ENCODE data around the gene SOSTDC1. TPM values are rescaled to one million over a fixed set of nuclear protein-coding genes. Genes with fewer than 3 reads are reported as not detected.
"Not testable (repeated sequence)": the region's sequence is repeated elsewhere in the genome, so short reads cannot be mapped to it uniquely, and the experiment has no call there.

The SOSTDC1 gene
- total RNA-seq: 10 to 100 TPM in 1 of 8 experiments, 1 to 10 TPM in 3, under 1 TPM in 3, not detected in 1; 0.54 to 39.0 (median 1.7) TPM

- in situ Hi-C loops (cut with MboI; ENCODE audit: low pct_unique_long_range_greater_than_20kb in 2 of 9, low sequenced_read_pairs in 9 of 9, unreplicated experiment in 9 of 9): loop anchor here in 1 of 9 experiments (25.0 kb wide), 1 partner anchor 97 kb away; no protein-coding TSS in a partner anchor
- Histone ChIP-seq H3K4me3 (peak within 1 kb of the TSS; percentile 7 to 33 (median 29)), H3K4me1 (replicated peaks in 1 of 2) (peaks cover 8 to 20% of the 10 kb centered on the region in 2 donors), H3K27ac (peak within 1 kb of the TSS in 1 of 2 donors; percentile 41)
- WGBS, 10 experiments: 0 to 40% (median 7%) methylated on average over 1 to 9 of the region's 10 CpGs; no CpG with 5 or more reads in 1 of the 10 experiments
- ATAC-seq (replicated peaks in 6 of 8): peak; percentile 24 to 82 (median 72)
Measured at GRCh38 chr7:16465469-16466361, at the start of gene SOSTDC1. Gene SOSTDC1 (minus strand): TSS chr7:16465738. CDS start chr7:16465668, 70 bp downstream.

- Histone ChIP-seq H3K27ac (no peak overlapping the region), H3K4me3 (no peak overlapping the region), H3K4me1 (replicated peaks in 1 of 2) (no peaks in the 10 kb centered on the region)
- in situ Hi-C loops (cut with MboI; ENCODE audit: low pct_unique_long_range_greater_than_20kb in 2 of 9, low sequenced_read_pairs in 9 of 9, unreplicated experiment in 9 of 9): no loop called here
- no peak for ATAC-seq (replicated peaks in 6 of 8)
Measured at GRCh38 chr7:16514729-16515128, 49.2 kb upstream of the SOSTDC1 start.

- ATAC-seq (replicated peaks in 6 of 8): no peak
- Histone ChIP-seq H3K4me1 (replicated peaks in 1 of 2) (no peaks in the 10 kb centered on the region), H3K4me3 (no peak overlapping the region), H3K27ac (no peak overlapping the region)
- in situ Hi-C loops (cut with MboI; ENCODE audit: low pct_unique_long_range_greater_than_20kb in 2 of 9, low sequenced_read_pairs in 9 of 9, unreplicated experiment in 9 of 9): no loop called here
- 29 to 100% (median 84%) methylated on average over 1 of the region's 1 CpG; no CpG with 5 or more reads in 2 of the 10 experiments for WGBS, 10 experiments
Measured at GRCh38 chr7:16514271-16514670, 48.7 kb upstream of the SOSTDC1 start.

- 32 to 100% (median 90%) methylated on average over 2 to 6 of the region's 7 CpGs; no CpG with 5 or more reads in 3 of the 10 experiments for WGBS, 10 experiments
- H3K4me3 ChIP-seq: no peak overlapping the region
- in situ Hi-C loops (cut with MboI; ENCODE audit: low pct_unique_long_range_greater_than_20kb in 2 of 9, low sequenced_read_pairs in 9 of 9, unreplicated experiment in 9 of 9): no loop called here
- ATAC-seq (replicated peaks in 6 of 8): no peak
- H3K27ac ChIP-seq: no peak overlapping the region
- no peaks in the 10 kb centered on the region for H3K4me1 ChIP-seq (replicated peaks in 1 of 2)
Measured at GRCh38 chr7:16512097-16512496, 46.6 kb upstream of the SOSTDC1 start.

GRCh38 chr7:16511314-16511713 is 45.8 kb upstream of the SOSTDC1 start:
- in situ Hi-C loops (cut with MboI; ENCODE audit: low pct_unique_long_range_greater_than_20kb in 2 of 9, low sequenced_read_pairs in 9 of 9, unreplicated experiment in 9 of 9): no loop called here
- Histone ChIP-seq H3K4me1 (replicated peaks in 1 of 2) (no peaks in the 10 kb centered on the region), H3K4me3 (no peak overlapping the region), H3K27ac (no peak overlapping the region)
- ATAC-seq (replicated peaks in 6 of 8): no peak
- WGBS, 10 experiments: 0 to 100% (median 84%) methylated on average over 1 to 5 of the region's 5 CpGs; no CpG with 5 or more reads in 5 of the 10 experiments

GRCh38 chr7:16509829-16510228 is 44.3 kb upstream of the SOSTDC1 start:
- H3K4me3 ChIP-seq: no peak overlapping the region
- no peaks in the 10 kb centered on the region for H3K4me1 ChIP-seq (replicated peaks in 1 of 2)
- in situ Hi-C loops (cut with MboI; ENCODE audit: low pct_unique_long_range_greater_than_20kb in 2 of 9, low sequenced_read_pairs in 9 of 9, unreplicated experiment in 9 of 9): no loop called here
- H3K27ac ChIP-seq: no peak overlapping the region
- ATAC-seq (replicated peaks in 6 of 8): no peak

GRCh38 chr7:16506422-16506821 is 40.9 kb upstream of the SOSTDC1 start:
- not testable (repeated sequence) for ATAC-seq (replicated peaks in 6 of 8)
- 0 to 100% (median 86%) methylated on average over 1 to 4 of the region's 5 CpGs; no CpG with 5 or more reads in 4 of the 10 experiments for WGBS, 10 experiments

GRCh38 chr7:16504019-16504418 is 38.5 kb upstream of the SOSTDC1 start:
- Histone ChIP-seq H3K4me1 (replicated peaks in 1 of 2) (no peaks in the 10 kb centered on the region), H3K4me3 (no peak overlapping the region), H3K27ac (no peak overlapping the region)
- 17 to 100% (median 76%) methylated on average over 1 to 6 of the region's 6 CpGs for WGBS, 10 experiments
- ATAC-seq (replicated peaks in 6 of 8): no peak
- in situ Hi-C loops (cut with MboI; ENCODE audit: low pct_unique_long_range_greater_than_20kb in 2 of 9, low sequenced_read_pairs in 9 of 9, unreplicated experiment in 9 of 9): no loop called here

More at GRCh38 chr7:16506422-16506821, 40.9 kb upstream of the SOSTDC1 start:
- in situ Hi-C loops (cut with MboI; ENCODE audit: low pct_unique_long_range_greater_than_20kb in 2 of 9, low sequenced_read_pairs in 9 of 9, unreplicated experiment in 9 of 9); H3K4me3 ChIP-seq; H3K4me1 ChIP-seq (replicated peaks in 1 of 2); H3K27ac ChIP-seq: not testable (repeated sequence)

GRCh38 chr7:16502303-16502702 is 36.8 kb upstream of the SOSTDC1 start:
- Histone ChIP-seq H3K4me3 (no peak overlapping the region), H3K27ac (no peak overlapping the region), H3K4me1 (replicated peaks in 1 of 2) (no peaks in the 10 kb centered on the region)
- WGBS, 10 experiments: 79 to 100% (median 92%) methylated on average over 1 to 11 of the region's 19 CpGs; no CpG with 5 or more reads in 4 of the 10 experiments
- ATAC-seq (replicated peaks in 6 of 8): no peak
- in situ Hi-C loops (cut with MboI; ENCODE audit: low pct_unique_long_range_greater_than_20kb in 2 of 9, low sequenced_read_pairs in 9 of 9, unreplicated experiment in 9 of 9): no loop called here

- no peak for ATAC-seq (replicated peaks in 6 of 8)
- Histone ChIP-seq H3K4me1 (replicated peaks in 1 of 2) (peaks cover 5 to 20% of the 10 kb centered on the region in 2 donors), H3K4me3 (no peak overlapping the region), H3K27ac (no peak overlapping the region)
- in situ Hi-C loops (cut with MboI; ENCODE audit: low pct_unique_long_range_greater_than_20kb in 2 of 9, low sequenced_read_pairs in 9 of 9, unreplicated experiment in 9 of 9): no loop called here
- 0 to 100% (median 95%) methylated on average over 1 to 2 of the region's 2 CpGs; no CpG with 5 or more reads in 2 of the 10 experiments for WGBS, 10 experiments
Measured at GRCh38 chr7:16498122-16498521, 32.6 kb upstream of the SOSTDC1 start.

- 48 to 100% (median 75%) methylated on average over 1 to 4 of the region's 4 CpGs for WGBS, 10 experiments
- Histone ChIP-seq H3K4me1 (replicated peaks in 1 of 2) (peaks cover 22 to 44% of the 10 kb centered on the region in 2 donors), H3K27ac (no peak overlapping the region), H3K4me3 (no peak overlapping the region)
- in situ Hi-C loops (cut with MboI; ENCODE audit: low pct_unique_long_range_greater_than_20kb in 2 of 9, low sequenced_read_pairs in 9 of 9, unreplicated experiment in 9 of 9): no loop called here
- no peak for ATAC-seq (replicated peaks in 6 of 8)
Measured at GRCh38 chr7:16494955-16495719, 29.6 kb upstream of the SOSTDC1 start.

GRCh38 chr7:16494551-16494950 is 29.0 kb upstream of the SOSTDC1 start:
- Histone ChIP-seq H3K27ac (no peak overlapping the region), H3K4me1 (replicated peaks in 1 of 2) (peaks cover 22 to 44% of the 10 kb centered on the region in 2 donors), H3K4me3 (no peak overlapping the region)
- 38 to 100% (median 62%) methylated on average over 1 to 2 of the region's 2 CpGs; no CpG with 5 or more reads in 1 of the 10 experiments for WGBS, 10 experiments
- in situ Hi-C loops (cut with MboI; ENCODE audit: low pct_unique_long_range_greater_than_20kb in 2 of 9, low sequenced_read_pairs in 9 of 9, unreplicated experiment in 9 of 9): no loop called here
- peak in 1 of 8 experiments; percentile 36 for ATAC-seq (replicated peaks in 6 of 8)

GRCh38 chr7:16493266-16493665 is 27.7 kb upstream of the SOSTDC1 start:
- 33 to 100% (median 81%) methylated on average over 1 to 2 of the region's 2 CpGs for WGBS, 10 experiments
- Histone ChIP-seq H3K27ac (no peak overlapping the region), H3K4me3 (no peak overlapping the region), H3K4me1 (replicated peaks in 1 of 2) (peaks cover 22 to 44% of the 10 kb centered on the region in 2 donors)
- in situ Hi-C loops (cut with MboI; ENCODE audit: low pct_unique_long_range_greater_than_20kb in 2 of 9, low sequenced_read_pairs in 9 of 9, unreplicated experiment in 9 of 9): no loop called here
- peak in 1 of 8 experiments; percentile 50 for ATAC-seq (replicated peaks in 6 of 8)
